ENCODE data around the gene BCAS3.

GRCh38 chr17:60802377-60802776, 124.7 kb downstream of the BCAS3 start:
- TF ChIP-seq ARNT (IDR thresholded peaks at IDR 0.05) (no peak), HDGF (IDR thresholded peaks at IDR 0.05; ENCODE audit: borderline replicate concordance) (no peak), SP1 (IDR thresholded peaks at IDR 0.05) (no peak)
